Posterior cingulate gyrus (tissue), 11 donors: Measurements from ENCODE around the gene SCN1A.

Experiments used
- DNase-seq, 10 donors: peaks; one replicate each; pipeline versions ENCODE4 v3.0.0 to v3.0.0-alpha.2; 2020 to 2021; ENCODE audit warnings: mixed read lengths in 3 of 10
- intact Hi-C: fragments of 100-400 bp; cut with DNase I; formaldehyde crosslinking; loops from one replicate; pipeline ENCODE4 v1.15.1; 2023

Gene SCN1A

DNA sequence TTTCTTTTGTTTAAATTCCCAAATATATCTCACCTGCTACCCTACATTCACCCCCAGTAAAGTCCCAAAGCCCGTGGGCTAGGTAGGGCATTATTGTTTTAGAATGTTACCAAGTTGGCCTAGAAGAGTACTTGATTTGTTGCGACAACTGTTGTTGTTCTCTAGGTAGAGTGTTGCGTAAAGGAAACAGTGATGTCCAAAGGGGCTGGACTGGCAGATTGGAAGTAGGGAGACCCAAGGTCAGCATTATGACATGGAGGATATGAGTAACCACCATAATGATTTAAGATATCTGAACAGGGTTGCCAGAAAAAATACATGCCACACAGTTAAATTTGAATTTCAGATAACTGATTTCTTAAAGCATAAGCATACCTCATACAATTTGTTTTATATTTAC lies 39.2 kb downstream of the SCN1A start:
- intact Hi-C loops: no loop called here
- no peak for DNase-seq

DNA sequence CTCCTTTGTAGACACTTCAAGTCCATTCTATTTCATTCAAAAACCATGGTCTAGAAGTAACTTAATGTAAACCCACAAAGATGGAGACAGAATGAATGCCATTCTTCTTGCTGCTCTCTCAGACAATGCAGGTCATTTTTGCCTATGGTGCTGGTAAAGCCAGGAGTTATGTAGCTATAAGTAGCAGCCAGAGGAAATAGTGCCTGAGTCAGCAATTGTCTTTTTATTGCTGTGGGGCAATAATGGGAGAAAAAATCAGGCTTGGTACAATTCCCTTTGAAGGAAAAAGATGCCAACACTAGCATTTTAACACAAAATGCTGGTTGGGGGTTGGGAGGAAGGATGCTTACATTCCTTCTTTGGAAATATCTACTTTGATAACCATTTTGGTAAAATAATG lies 43.5 kb downstream of the SCN1A start:
- intact Hi-C loops: no loop called here
- no peak for DNase-seq

DNA sequence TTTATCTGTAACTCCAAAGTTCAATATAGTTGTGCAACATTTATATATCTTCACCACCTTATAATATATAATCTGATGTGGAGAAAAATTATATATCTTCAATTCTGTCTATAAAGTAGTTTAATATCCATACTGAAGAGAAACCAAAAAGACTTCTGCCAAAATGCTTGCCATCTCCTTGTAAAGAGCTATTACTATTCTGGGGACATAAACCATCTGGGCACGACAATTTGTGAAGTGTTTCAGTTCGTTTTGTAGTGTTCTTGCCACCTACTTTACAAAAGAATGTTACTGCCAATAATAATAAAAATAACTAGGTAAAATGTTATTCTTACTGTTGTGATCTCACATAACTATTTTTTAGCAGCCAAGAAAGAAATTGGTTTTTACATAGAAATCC lies 45.1 kb downstream of the SCN1A start:
- intact Hi-C loops: no loop called here
- DNase-seq: no peak

DNA sequence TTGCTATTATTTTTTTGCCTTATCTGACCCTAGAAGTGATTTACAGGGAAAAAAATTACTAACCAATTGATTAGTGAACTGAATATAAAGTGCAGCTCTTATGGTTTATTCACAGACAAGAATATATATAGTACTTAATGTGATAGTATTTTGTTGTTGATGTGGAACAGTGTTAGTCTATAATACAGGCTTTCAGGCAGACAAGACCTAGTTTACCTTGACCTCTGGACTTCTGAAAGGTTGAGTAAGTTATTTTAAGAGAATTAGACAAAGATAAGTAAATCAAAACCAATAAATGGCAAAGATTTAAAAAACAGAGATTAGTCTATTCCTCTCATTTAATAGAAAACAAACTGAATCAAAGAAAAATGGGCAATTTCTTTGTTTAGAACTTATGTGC lies 46.0 kb downstream of the SCN1A start:
- intact Hi-C loops: no loop called here
- no peak for DNase-seq

DNA sequence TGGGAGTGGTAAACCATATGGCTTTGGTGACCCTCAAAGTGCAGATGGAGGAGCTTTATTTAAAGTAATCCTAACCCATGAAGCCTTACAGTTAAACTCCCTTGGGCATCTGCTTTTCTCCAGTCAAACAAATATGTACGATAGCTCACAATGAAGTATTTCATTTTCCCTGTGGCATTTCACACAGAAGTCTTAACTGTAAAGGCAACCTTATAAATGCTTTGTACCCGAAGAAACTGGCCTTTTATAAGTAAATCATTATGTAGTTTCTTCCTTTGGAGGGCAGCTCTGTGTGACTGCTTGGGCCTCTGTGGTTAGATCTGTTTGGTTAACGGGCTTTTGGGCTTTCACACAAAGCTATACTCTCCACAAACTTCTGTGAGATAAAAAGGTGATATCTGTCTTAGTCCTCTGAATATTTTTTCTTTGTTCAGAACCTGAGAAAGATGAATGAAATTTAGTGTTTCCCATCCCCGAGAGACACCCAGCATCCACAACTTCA lies 46.6 kb downstream of the SCN1A start:
- intact Hi-C loops: no loop called here

DNA sequence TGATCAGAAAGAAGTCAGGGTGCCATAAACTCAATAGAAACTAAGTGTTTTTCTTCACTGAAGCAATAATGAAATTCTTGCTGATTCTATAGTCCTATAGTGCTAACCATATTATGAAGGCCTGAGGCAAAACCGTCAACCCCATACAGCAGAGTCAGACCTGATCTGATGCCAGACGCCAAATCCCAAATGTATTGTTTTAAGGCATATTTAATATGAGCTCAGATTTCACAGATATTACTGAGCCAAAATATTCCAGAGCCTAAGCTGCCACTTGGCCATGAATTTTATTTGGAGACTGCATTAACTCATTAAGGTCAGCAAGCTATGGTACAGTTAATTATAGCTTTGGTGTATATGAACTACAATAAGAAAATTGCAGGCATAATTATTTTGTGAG lies 53.4 kb downstream of the SCN1A start:
- DNase-seq: no peak
- intact Hi-C loops: no loop called here

More for the DNA sequence above, 46.6 kb downstream of the SCN1A start:
- DNase-seq: no peak

DNA sequence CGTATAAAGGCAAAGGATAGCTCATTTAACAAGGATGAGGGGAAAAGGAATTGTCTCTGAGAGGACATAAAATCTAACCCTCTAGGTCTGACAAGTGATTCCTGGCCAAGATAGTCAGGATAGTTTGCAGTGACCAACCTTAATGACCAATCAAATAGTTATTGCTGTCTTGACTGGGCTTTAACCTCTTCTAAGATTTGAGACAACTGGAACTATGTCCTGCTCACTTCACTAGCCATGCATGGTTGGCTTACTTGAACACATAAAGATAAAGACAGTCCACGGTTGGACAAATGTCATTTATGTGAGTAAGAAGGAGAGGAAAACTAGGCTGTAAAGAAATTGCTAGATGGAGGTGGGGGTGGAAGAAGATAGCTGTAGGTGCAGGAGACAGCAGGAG lies 53.8 kb downstream of the SCN1A start:
- intact Hi-C loops: no loop called here
- DNase-seq: no peak

DNA sequence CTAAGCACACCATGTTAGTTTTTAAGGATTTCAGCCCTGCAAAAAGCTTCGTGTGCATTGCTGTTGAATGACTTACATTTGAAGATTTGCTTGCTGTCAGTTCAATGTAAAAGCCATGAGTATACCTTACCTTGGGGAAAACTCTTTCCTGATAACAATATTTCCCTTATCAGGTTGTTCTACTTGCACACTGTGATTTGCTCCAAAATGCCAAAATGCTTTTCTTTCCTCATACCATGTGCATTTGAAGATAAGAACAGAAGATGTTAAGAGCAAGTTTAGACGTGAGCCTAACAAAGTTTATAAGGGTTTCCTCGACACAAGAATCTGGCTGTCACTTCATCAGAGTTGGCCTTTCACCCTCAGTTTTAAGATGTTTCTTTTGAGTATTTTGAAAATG lies 57.6 kb downstream of the SCN1A start:
- no peak for DNase-seq
- intact Hi-C loops: no loop called here

DNA sequence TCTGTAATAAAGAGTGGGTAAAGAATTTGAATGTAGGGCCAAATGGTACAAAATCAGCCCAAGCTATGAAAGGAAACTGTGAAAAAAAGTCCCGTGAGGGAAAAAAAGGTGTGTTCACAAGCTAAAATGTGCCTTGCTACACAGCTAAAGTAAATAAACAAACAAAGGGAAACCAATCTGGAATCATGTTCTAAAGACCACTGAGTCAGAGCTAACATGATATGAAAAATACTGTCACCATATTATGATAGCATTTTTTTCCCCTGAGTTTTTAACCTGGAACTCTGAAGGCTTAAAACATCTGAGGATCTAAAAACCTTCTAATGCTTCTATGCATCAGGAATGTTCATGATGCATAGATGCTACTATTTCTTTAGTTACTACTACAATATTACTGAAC lies 58.8 kb downstream of the SCN1A start:
- no peak for DNase-seq
- intact Hi-C loops: no loop called here

DNA sequence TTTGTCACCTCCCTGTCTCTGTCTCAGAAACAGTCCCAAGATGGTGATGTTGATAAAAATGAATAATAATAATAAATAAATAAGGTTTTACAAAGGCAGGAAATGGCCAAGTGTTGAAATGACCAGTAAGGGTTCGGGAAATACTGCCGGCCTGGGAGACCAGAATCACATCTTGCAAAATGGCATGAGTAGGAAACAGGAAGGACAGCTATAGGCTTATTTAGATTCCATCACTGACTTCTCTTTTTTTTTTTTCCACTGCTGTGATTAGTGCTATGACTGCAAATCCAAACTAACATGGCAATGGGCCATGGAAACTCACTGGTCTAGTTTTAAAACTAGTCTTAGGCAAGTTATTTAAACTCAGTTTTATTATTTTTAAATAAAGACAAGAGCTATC lies 60.6 kb downstream of the SCN1A start:
- DNase-seq: no peak
- intact Hi-C loops: no loop called here

DNA sequence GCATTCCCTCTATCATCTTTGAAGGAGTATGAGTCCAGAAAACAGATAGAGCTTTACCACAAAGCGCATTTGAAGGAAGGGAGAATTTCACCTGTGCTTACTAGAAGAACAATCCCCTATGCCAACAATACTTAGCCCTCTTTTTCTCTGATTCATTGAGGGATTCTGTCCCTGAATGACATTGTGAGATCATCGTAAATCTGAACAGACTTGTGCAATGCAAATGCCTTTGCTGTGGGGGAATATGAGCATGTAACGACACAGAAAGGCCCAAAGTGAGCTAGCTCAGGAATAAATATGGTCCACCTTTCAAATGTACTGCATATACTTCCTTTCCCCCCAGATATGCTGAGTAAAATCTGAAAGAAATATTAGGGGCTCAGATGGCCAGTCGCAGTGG lies 67.6 kb downstream of the SCN1A start:
- intact Hi-C loops: no loop called here
- no peak for DNase-seq

DNA sequence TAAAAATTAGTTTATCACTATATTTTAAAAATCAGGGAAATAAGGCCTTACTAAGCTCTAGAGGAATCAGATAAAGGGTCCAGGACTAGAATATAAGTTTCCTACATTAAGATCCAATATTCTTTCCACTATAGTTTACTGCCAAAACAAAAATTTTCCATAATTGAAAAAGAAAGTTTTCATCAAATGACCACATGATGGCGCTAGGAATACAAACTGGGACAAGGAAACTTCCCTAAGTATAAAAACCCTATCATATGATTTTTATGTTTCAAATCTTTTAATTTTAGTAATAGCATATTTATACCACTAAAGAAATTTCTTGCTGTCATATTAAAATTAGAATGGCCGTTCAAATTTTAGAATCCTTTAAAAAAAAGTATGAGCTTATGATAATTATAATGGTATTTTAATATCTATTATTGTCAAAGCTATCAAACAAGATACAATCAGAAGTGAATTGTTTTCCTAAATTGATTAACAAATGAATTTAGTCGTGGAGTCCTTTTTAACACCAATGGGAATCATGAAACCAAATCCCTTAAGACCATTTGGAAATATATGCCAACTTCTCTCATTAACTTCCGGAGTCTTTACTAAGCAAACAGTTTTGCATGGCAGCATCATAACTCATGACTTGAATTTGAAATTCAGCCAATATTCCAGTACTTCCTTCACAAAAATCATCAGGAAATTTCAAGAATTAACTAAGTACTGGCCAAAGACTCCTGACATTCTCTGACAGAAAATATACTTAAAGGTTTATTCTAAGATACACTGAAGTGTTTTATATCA lies 70.3 kb downstream of the SCN1A start:
- no peak for DNase-seq
- intact Hi-C loops: loop anchor here (1.0 kb wide), 1 partner anchor 71 kb away; the partner anchor contains the start of gene SCN1A

DNA sequence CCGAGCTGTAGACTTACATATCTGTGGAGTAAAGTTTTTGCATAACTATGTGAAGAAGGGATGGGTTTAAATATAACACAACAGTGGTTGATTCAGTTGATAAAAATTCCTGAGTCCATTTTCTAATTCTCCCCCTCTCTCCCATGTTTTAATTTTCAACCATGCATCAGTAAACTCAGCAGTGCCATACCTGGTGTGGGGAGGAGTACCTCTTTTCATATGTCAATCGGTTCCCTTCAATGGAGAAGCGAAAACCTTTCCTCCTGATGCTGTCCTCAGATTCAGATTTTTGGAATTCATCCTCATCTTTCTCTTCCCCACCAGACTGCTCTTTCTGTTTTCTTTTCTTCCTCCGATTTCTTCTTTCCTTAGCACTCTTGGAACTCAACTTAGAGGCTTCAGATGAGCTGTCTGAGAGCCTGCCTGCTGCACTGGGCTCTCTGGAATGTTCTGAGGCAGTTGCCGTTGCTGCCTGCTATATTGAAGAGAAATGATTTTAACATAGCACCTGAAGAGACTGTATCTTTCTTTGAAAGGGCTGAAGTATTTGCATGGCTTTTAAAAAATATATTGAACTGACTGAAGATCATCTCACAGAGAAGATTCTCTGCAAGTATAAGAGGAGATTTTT lies 82.9 kb downstream of the SCN1A start:
- intact Hi-C loops: no loop called here
- no peak for DNase-seq

DNA sequence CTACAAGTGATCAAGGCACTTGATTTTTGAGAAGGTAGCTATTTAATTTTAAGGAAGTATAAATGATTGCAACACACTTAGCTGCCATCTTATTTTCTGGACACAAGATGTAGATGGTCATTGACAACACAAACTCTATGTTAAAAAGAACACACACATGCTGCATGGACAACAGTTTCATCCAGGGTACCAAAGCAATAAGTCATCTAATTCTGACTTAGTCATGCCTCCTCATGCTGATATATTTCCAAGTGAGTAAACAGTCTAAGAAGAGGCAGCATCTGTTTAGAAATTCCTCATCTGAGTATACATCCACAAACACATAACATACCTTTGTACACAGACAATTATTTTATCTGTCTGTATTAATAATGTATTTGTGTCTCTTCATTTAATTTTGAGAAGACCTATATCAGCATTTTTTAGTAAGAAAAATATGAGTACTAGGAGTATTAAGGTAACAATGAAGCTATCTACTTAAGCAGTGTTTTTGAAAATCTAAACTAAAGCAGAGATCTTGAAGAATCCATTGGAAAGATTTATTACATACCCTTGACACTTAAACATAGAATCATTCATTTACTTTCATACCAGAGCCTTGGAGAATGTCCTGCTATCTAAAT lies 84.9 kb downstream of the SCN1A start:
- intact Hi-C loops: no loop called here
- no peak for DNase-seq

DNA sequence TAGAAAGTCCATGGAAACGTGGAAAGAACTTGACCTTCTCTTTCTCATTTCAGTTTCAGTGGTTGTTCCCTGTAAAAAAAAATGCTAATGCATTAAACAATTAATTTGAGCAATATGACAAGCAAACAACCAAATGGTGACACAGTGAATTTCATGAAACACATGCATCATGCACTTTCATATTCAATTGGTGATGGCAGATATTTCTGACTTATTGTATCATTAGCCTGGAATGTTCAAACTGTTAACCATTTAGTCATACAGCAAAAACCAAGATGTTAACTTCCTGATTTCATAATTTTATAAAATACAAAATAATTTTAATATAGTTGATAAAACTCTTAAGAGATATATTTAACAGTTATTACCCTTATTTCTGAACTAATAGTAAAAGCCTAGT lies 85.5 kb downstream of the SCN1A start:
- no peak for DNase-seq
- intact Hi-C loops: no loop called here

DNA sequence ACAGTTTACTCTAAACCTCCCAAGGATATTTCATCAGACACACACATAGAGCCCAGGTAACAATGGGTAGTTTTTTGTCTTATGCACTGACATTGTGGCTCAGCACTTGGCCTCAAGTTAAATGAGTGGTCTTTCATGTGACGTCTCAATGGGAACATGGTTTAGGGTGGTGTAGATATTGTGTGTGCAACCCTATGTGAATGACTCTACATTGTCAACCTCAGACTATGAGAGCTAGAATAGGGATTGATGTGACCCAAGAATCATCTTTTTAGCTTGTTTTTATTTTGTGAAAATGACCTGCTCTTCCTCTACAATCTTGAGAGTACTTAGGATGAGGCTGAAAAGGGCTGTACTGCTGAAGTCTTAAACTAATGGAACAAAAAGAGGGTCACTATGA lies 86.2 kb downstream of the SCN1A start:
- intact Hi-C loops: no loop called here
- no peak for DNase-seq

DNA sequence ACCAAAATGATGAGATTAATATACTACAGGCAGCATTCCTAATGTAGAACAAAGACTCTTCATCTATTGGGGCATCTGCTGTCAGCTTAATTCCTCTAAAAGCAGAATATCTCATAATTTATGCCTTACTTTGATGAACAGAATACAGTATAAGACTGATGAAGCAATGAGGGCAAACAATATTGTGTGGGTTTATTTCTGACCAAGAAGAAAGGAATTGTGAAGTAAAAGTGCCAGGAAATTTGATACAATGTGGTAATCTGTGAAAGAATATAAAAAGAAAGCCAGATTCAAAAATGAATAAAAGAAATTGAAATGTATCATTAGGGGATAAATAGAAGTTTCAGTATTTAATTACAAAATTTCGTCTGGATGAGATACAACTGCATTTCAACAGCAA lies 95.5 kb downstream of the SCN1A start:
- DNase-seq: no peak
- intact Hi-C loops: no loop called here

DNA sequence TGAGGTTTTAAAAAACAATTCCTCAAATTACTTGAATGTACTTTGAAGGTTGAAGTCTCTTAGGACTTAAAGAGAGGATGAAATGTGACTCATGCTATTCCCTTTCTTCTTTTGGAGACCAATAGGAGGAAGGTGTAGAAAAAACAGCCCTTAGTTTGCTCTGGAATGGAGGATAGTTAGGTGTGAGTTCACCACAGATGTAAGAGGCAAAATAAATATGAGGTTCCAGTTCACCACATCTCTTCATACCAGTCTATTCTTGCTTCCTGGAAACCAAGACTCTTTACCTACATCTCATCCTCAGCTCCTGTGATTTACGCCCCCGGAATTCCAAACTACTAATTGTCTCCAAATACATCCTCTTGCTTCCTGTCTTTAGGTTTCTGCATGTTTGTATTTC lies 96.8 kb downstream of the SCN1A start:
- DNase-seq: no peak
- intact Hi-C loops: no loop called here

DNA sequence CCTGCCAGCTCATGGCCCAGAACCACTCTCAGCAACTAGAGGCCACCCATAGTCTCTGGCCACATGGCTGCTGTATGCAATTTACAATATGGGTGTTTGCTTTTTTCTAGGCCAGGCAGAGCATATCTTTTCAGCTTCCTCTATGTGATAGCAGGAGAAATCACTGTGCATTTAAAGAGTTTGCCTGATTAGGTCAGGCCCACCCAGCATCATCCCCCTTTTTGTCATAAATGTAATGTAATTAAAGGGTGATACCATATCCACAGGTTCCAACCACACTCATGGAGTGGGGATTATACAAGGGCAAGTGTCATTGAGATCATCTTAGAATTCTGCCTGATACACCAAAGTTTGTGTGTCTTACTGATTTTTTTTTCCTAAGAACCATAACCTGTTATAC lies 102.5 kb downstream of the SCN1A start:
- no peak for DNase-seq
- intact Hi-C loops: no loop called here

DNA sequence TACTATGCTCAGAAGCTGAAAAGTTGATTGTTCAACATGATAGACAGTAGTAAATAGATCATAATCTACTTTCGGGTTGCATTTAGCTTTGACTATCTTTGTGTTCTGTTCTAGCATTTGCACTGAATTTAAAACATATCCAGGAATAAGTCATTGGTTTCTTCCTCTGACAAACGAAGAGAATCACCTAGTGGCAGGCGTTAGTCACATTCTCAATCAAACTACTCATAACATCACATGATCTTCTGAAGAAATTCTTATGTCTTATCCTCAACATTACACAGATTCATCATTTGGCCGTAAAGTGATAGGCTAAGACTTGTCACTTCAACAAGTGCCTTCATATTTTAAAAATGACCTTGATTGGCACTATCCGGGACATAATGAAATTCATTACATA lies 110.6 kb downstream of the SCN1A start:
- no peak for DNase-seq
- intact Hi-C loops: no loop called here

DNA sequence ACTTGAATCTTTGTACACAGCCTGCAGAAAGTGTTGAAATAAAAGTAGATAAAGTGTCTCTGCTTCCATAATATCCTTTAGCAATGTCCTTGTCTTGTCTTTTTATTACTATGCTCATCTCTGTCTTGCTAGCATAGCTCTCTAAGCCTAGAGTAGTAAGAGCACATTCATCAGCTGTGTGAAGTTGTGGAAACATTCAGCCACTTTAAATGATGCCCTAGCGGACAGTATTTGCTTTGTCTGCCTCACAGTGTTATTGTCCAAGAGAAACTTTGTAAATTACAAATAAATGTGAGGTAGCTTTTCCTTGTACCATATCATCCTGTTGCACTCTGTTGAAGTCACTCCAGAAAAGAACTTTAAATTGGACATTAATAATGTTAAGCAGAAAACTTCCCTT lies 113.9 kb downstream of the SCN1A start:
- no peak for DNase-seq

DNA sequence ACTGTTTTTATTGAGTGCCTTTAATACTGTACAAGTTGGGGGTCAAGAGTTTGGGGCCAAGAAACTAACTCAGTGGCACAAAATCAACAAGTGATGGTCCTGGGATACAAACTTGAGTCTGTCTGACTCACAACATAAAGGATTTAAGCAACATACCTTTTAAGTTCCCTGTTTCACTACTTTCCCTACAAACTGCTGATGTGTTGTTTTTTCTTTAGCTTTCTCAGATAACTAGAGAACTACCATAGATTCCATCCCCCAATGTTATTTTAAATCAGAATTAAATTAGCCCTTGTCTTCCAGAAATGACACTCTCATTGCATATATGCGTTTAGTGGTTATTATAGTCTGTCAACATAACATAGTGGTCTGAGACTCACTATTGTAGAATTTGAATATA lies 116.2 kb downstream of the SCN1A start:
- no peak for DNase-seq
- intact Hi-C loops: no loop called here

More for the DNA sequence above, 113.9 kb downstream of the SCN1A start:
- intact Hi-C loops: no loop called here
